GM23338 (cell line): Measurements from ENCODE around the gene ZNF496. TPM values are rescaled to one million over a fixed set of nuclear protein-coding genes. Genes with fewer than 3 reads are reported as not detected.
"Not testable (repeated sequence)": the region's sequence is repeated elsewhere in the genome, so short reads cannot be mapped to it uniquely, and the experiment has no call there.

ENCODE experiments used
- ATAC-seq: fragments of 200-7000 bp; cut with Tn5 transposase; 3 replicates; pipeline ENCODE4 v1.9.1; 2020
- DNase-seq: peaks from one replicate; pipeline ENCODE4 v3.0.0-alpha.2; 2015; ENCODE audit warnings: low spot score
- H2AFZ ChIP-seq: fragments of 200-600 bp; sonication (generic); 2 replicates; pipeline ENCODE4 v1.8.0; 2016; ENCODE audit warnings: antibody characterized with exemption, mild to moderate bottlenecking, moderate library complexity
- H3F3A ChIP-seq: fragments of 200-600 bp; sonication (generic); replicated peaks from 2 replicates; pipeline ENCODE4 v1.8.0; 2017; ENCODE audit warnings: antibody characterized with exemption, mixed run types, low read depth
- H3K27ac ChIP-seq: fragments of 200-600 bp; sonication (generic); 2 replicates; pipeline ENCODE4 v1.6.1; 2016; ENCODE audit warnings: low read depth
- H3K27me3 ChIP-seq: fragments of 200-600 bp; sonication (generic); 2 replicates; pipeline ENCODE4 v1.8.0; 2016; ENCODE audit warnings: mild to moderate bottlenecking, mixed run types, moderate library complexity; ENCODE audit not compliant: insufficient read depth
- H3K36me3 ChIP-seq: fragments of 200-600 bp; sonication (generic); 2 replicates; pipeline ENCODE4 v1.8.0; 2016; ENCODE audit warnings: mild to moderate bottlenecking; ENCODE audit not compliant: insufficient read depth
- H3K4me1 ChIP-seq: fragments of 200-600 bp; sonication (generic); 2 replicates; pipeline ENCODE4 v1.8.0; 2016; ENCODE audit warnings: mild to moderate bottlenecking, moderate library complexity; ENCODE audit not compliant: insufficient read depth
- H3K4me2 ChIP-seq: fragments of 200-600 bp; sonication (generic); 2 replicates; pipeline ENCODE4 v1.7.1; 2017; ENCODE audit warnings: mixed run types
- H3K4me3 ChIP-seq: fragments of 200-600 bp; sonication (generic); 2 replicates; pipeline ENCODE4 v1.6.1; 2016; ENCODE audit warnings: mixed run types
- H3K79me2 ChIP-seq: fragments of 200-600 bp; sonication (generic); replicated peaks from 2 replicates; pipeline ENCODE4 v1.8.0; 2017; ENCODE audit warnings: mild to moderate bottlenecking; ENCODE audit not compliant: insufficient read depth
- H3K9me2 ChIP-seq: fragments of 200-600 bp; sonication (generic); 2 replicates; pipeline ENCODE4 v1.8.0; 2017; ENCODE audit not compliant: insufficient read depth
- H4K20me1 ChIP-seq: fragments of 200-600 bp; sonication (generic); replicated peaks from 2 replicates; pipeline ENCODE4 v1.8.0; 2017; ENCODE audit warnings: mild to moderate bottlenecking; ENCODE audit not compliant: insufficient read depth
- H3K27ac Mint-ChIP-seq: 2 replicates; pipeline ENCODE4 v1.8.0; 2020; ENCODE audit warnings: inconsistent platforms, mild to moderate bottlenecking, moderate library complexity, mixed read lengths
- H3K27me3 Mint-ChIP-seq: 3 replicates; pipeline ENCODE4 v1.8.0; 2022; ENCODE audit warnings: low read depth, mild to moderate bottlenecking, moderate library complexity, mixed read lengths, inconsistent platforms; ENCODE audit not compliant: insufficient read depth, poor library complexity
- H3K36me3 Mint-ChIP-seq: 3 replicates; pipeline ENCODE4 v1.8.0; 2021; ENCODE audit warnings: low read depth, mild to moderate bottlenecking, inconsistent platforms, moderate library complexity, mixed read lengths
- H3K4me1 Mint-ChIP-seq: 3 replicates; pipeline ENCODE4 v1.8.0; 2020; ENCODE audit warnings: mild to moderate bottlenecking, inconsistent platforms, mixed read lengths
- H3K4me3 Mint-ChIP-seq: 3 replicates; pipeline ENCODE4 v1.8.0; 2021; ENCODE audit warnings: moderate library complexity, mild to moderate bottlenecking, inconsistent platforms, mixed read lengths
- H3K9me3 Mint-ChIP-seq: 3 replicates; pipeline ENCODE4 v1.8.0; 2020; ENCODE audit warnings: moderate library complexity, mild to moderate bottlenecking, inconsistent platforms, mixed read lengths
- EZH2 ChIP-seq: fragments of 200-600 bp; sonication (generic); IDR thresholded peaks from one replicate; pipeline ENCODE4 v1.8.0; 2017; ENCODE audit warnings: antibody characterized with exemption, mild to moderate bottlenecking, low read depth; ENCODE audit not compliant: unreplicated experiment
- NANOG ChIP-seq: IDR thresholded peaks from 2 replicates; pipeline ENCODE4 v1.6.1; 2016; ENCODE audit warnings: antibody characterized with exemption, borderline replicate concordance
- POLR2AphosphoS5 ChIP-seq: IDR thresholded peaks from 2 replicates; pipeline ENCODE4 v1.6.1; 2016; ENCODE audit warnings: antibody characterized with exemption, low read depth
- STAT1 ChIP-seq: IDR thresholded peaks from one replicate; pipeline ENCODE4 v1.6.1; 2016; ENCODE audit warnings: antibody characterized with exemption; ENCODE audit not compliant: unreplicated experiment
- ZNF114 ChIP-seq: fragments of 250-450 bp; sonication (Bioruptor Pico); IDR thresholded peaks from 2 replicates; pipeline ENCODE4 v1.5.0; 2020; ENCODE audit warnings: mild to moderate bottlenecking, moderate library complexity
- ZNF331 ChIP-seq: fragments of 250-450 bp; sonication (Bioruptor Pico); IDR thresholded peaks from 2 replicates; pipeline ENCODE4 v1.5.0; 2020; ENCODE audit warnings: low read depth, mild to moderate bottlenecking, moderate library complexity
- polyA plus RNA-seq: library from polyadenylated mRNA; unstranded; fragments of >200 nt; fragmentation: Nextera tagmentation; extraction: Ambion mirVana; gene quantifications from 2 replicates; pipeline ENCODE4 v1.2.1, GENCODE V29; 2016
- total RNA-seq: library from RNA; depleted of rRNA; stranded (reverse); fragments of >200 nt; shearing (Covaris generic); gene quantifications from 2 replicates; pipeline ENCODE4 v1.2.3, GENCODE V29; 2014
- TF ChIP-seq, protein P1 (sequence below): IDR thresholded peaks from 2 replicates; pipeline ENCODE4 v1.6.1; 2016; ENCODE audit warnings: antibody characterized with exemption
- TF ChIP-seq, protein P2 (sequence below), 2 experiments: fragments of 200-600 bp in 1 of 2; sonication (generic) in 1 of 2; conservative IDR thresholded peaks; 2 replicates each; pipeline versions ENCODE4 v1.5.1 to v1.6.1; 2016 to 2017; ENCODE audit warnings: antibody characterized with exemption in 2 of 2, low read depth in 2 of 2, mild to moderate bottlenecking in 2 of 2, moderate library complexity in 1 of 2

ZNF496 gene
- total and polyA plus RNA-seq, 2 experiments from 2014 or later, result 22.0 to 127 TPM

DNA sequence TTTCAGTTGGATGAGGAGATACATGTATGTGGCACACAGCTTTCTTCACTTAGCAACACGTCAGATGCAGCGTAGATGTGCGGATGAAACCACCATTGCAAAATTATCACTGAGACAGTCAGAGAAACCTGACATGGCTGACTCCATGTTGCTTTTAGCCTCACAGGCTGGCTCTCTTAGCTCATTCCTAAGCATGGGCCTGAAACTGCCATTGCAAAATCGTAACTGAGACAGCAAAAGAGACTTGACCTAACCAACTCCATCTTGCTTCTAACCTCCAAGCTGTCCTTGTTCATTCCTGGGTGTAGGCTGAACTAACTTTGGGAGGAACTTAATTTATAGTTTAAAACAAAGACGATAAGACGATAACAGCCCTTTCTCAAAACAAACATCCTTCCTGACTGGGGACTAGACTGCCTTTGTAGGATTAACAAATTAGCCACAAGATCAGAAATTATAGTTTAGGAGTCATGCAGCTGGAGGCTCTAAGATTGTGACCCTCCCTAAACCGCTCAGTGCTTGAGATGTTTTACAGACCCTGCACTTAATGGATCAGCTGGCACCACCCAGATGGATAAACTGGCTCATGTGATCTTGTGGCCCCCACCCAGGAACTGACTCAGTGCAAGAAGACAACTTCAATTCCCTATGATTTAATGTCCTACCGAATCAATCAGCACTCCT is 43.1 kb upstream of the ZNF496 start:
- Histone ChIP-seq H3K4me3 (peak overlapping the region; percentile 32; the same call in 1 of the 2 replicates), H3K27ac (peak overlapping the region; percentile 40), H3K4me2 (peak overlapping the region; percentile 61), H3K4me1 (peaks cover 54% of the 10 kb centered on the region), H3F3A (peaks cover 23% of the 10 kb centered on the region)
- H3K9me2 ChIP-seq, H3K79me2 ChIP-seq, ATAC-seq, H3K36me3 ChIP-seq, H2AFZ ChIP-seq, DNase-seq, H3K27me3 ChIP-seq, H4K20me1 ChIP-seq: not testable (repeated sequence)
- TF ChIP-seq ZNF114, result 0 out of 2 replicates have a peak, but pooled peaks have one; percentile 30
- H3K27ac Mint-ChIP-seq, result peak overlapping the region; percentile 90
- H3K4me1 Mint-ChIP-seq, result peaks cover 64% of the 10 kb centered on the region
- H3K9me3 Mint-ChIP-seq, result peaks cover 15% of the 10 kb centered on the region
- H3K36me3 Mint-ChIP-seq, result peaks cover 17% of the 10 kb centered on the region
- H3K27me3 Mint-ChIP-seq, result peaks cover 23% of the 10 kb centered on the region
- H3K4me3 Mint-ChIP-seq, result peak overlapping the region; percentile 58

DNA sequence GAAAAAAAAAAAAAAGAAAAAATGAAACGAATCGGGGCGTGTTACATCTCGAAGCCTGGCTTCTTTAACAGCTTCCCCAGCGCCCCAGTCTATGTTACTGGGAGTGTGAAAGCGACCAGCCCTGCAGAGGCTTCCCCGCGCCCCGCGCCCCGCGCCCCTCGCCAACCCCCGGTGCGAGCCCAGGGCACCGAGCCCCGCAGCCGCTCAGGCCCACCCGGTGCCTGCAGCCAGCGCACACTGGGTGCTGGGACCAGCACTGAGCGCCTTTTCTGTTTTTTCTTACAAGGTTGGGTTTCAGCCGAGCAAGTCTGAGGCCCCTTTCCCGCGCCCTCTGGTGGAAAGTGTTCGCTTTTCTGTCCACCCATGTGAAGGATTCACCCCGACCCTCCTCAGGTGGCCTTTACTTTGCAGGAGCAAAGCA is 42.1 kb upstream of the ZNF496 start:
- Histone ChIP-seq H2AFZ (peak overlapping the region; percentile 1; the same call in 1 of the 2 replicates), H3K4me3 (peak overlapping the region; percentile 43; the same call in 1 of the 2 replicates)
- TF ChIP-seq EZH2, result no peak
- TF ChIP-seq, protein P1, sequence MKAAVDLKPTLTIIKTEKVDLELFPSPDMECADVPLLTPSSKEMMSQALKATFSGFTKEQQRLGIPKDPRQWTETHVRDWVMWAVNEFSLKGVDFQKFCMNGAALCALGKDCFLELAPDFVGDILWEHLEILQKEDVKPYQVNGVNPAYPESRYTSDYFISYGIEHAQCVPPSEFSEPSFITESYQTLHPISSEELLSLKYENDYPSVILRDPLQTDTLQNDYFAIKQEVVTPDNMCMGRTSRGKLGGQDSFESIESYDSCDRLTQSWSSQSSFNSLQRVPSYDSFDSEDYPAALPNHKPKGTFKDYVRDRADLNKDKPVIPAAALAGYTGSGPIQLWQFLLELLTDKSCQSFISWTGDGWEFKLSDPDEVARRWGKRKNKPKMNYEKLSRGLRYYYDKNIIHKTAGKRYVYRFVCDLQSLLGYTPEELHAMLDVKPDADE, result no peak
- TF ChIP-seq ZNF331 (CRISPR knock-in tag), result no peak
- TF ChIP-seq ZNF114, result no peak
- TF ChIP-seq, protein P2, sequence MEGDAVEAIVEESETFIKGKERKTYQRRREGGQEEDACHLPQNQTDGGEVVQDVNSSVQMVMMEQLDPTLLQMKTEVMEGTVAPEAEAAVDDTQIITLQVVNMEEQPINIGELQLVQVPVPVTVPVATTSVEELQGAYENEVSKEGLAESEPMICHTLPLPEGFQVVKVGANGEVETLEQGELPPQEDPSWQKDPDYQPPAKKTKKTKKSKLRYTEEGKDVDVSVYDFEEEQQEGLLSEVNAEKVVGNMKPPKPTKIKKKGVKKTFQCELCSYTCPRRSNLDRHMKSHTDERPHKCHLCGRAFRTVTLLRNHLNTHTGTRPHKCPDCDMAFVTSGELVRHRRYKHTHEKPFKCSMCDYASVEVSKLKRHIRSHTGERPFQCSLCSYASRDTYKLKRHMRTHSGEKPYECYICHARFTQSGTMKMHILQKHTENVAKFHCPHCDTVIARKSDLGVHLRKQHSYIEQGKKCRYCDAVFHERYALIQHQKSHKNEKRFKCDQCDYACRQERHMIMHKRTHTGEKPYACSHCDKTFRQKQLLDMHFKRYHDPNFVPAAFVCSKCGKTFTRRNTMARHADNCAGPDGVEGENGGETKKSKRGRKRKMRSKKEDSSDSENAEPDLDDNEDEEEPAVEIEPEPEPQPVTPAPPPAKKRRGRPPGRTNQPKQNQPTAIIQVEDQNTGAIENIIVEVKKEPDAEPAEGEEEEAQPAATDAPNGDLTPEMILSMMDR (conservative IDR thresholded peaks at IDR 0.05; ENCODE audit: low read depth in 2 of 2), result peak; percentile 68 to 69

DNA sequence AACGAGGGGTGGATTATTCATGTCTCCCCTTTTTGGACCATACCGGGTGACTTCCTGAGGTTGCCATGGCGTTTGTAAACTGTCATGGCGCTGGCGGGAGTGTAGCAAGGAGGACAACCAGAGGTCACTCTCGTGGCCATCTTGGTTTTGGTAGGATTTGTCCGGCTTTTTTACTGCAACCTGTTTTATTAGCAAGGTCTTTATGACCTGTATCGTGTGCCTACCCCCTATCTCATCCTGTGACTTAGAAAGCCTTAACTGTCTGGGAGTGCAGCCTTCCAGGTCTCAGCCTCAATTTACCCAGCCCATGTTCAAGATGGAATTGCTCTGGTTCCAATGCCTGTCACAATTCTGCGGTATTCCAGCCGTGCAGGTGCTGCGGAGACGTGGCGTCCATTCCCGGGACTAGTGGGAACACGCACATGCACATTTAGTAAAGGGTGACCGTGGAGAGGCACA is 40.2 kb upstream of the ZNF496 start:
- H3K36me3 Mint-ChIP-seq, result peaks cover 10% of the 10 kb centered on the region
- Histone ChIP-seq H3K27me3 (no peaks in the 10 kb centered on the region), H3K36me3 (no peaks in the 10 kb centered on the region), H3K4me2 (no peak overlapping the region), H2AFZ (no peak overlapping the region), H3K9me2 (no peaks in the 10 kb centered on the region), H4K20me1 (no peaks in the 10 kb centered on the region), H3K27ac (no peak overlapping the region), H3K4me3 (no peak overlapping the region), H3K4me1 (peaks cover 46% of the 10 kb centered on the region), H3F3A (peaks cover 16% of the 10 kb centered on the region), H3K79me2 (no peaks in the 10 kb centered on the region)
- no peak overlapping the region for H3K4me3 Mint-ChIP-seq
- H3K9me3 Mint-ChIP-seq, result peaks cover 12% of the 10 kb centered on the region
- H3K4me1 Mint-ChIP-seq, result peaks cover 62% of the 10 kb centered on the region
- no peak for DNase-seq
- TF ChIP-seq STAT1 (no peak), EZH2 (no peak), POLR2AphosphoS5 (no peak), NANOG (no peak)
- no peak overlapping the region for H3K27ac Mint-ChIP-seq
- no peak for ATAC-seq
- H3K27me3 Mint-ChIP-seq, result peaks cover 15% of the 10 kb centered on the region

More for the DNA sequence above, 42.1 kb upstream of the ZNF496 start:
- no peaks in the 10 kb centered on the region for H3K36me3 ChIP-seq
- peak overlapping the region; percentile 29; the same call in 1 of the 2 replicates for H3K27ac ChIP-seq
- H3K36me3 Mint-ChIP-seq, result peaks cover 8% of the 10 kb centered on the region
- no peaks in the 10 kb centered on the region for H4K20me1 ChIP-seq
- H3F3A ChIP-seq, result peaks cover 23% of the 10 kb centered on the region
- H3K4me1 Mint-ChIP-seq, result peaks cover 72% of the 10 kb centered on the region
- peaks cover 7% of the 10 kb centered on the region; the same call in 2 of the 3 replicates for H3K9me3 Mint-ChIP-seq
- H3K9me2 ChIP-seq, result no peaks in the 10 kb centered on the region
- H3K27ac Mint-ChIP-seq, result no peak overlapping the region
- no peak overlapping the region for H3K4me3 Mint-ChIP-seq
- peaks cover 59% of the 10 kb centered on the region for H3K4me1 ChIP-seq
- no peaks in the 10 kb centered on the region for H3K27me3 ChIP-seq
- DNase-seq (peak; percentile 94), ATAC-seq (peak; percentile 65)
- no peaks in the 10 kb centered on the region for H3K79me2 ChIP-seq
- H3K27me3 Mint-ChIP-seq, result peaks cover 21% of the 10 kb centered on the region
- H3K4me2 ChIP-seq, result peak overlapping the region; percentile 61
